H1 (cell line): ENCODE results near the gene PPP4R4. TPM values are rescaled to one million over a fixed set of nuclear protein-coding genes. Genes with fewer than 3 reads are reported as not detected.
A peak's percentile ranks its signal among the peaks of the same experiment; 100 is the strongest.

Experiments used
- CTCF ChIA-PET: fragments of 300-600 bp; sonication (Branson Sonifier 250); formaldehyde crosslinking; loops from one replicate; lab custom pipeline; 2021; ENCODE audit not compliant: partially characterized antibody; lab: Charles Lee
- POLR2A ChIA-PET: fragments of 300-600 bp; sonication (Branson Sonifier 250); formaldehyde crosslinking; loops from one replicate; lab custom pipeline; 2021; ENCODE audit warnings: inconsistent platforms; ENCODE audit not compliant: partially characterized antibody; lab: Charles Lee
- DNase-seq, 2 experiments: peaks; one replicate each; pipeline versions ENCODE4 v3.0.0 to v3.0.0-alpha.2; 2010 to 2022; ENCODE audit warnings: low spot score in 2 of 2, low read depth in 1 of 2, mixed read lengths in 1 of 2
- FAIRE-seq: peaks from 2 replicates; lab custom pipeline; 2011; peaks lifted over from hg19 to GRCh38; lab: Jason Lieb, UNC
- H2AFZ ChIP-seq: 2 replicates; pipeline ENCODE4 v1.8.1; 2012; ENCODE audit warnings: low read length, inconsistent platforms
- H2AK5ac ChIP-seq: 2 replicates; pipeline ENCODE4 v1.6.1; 2013; ENCODE audit warnings: low read depth, low read length
- H2BK120ac ChIP-seq: replicated peaks from 2 replicates; pipeline ENCODE3; 2013; ENCODE audit warnings: low read depth, low read length, inconsistent platforms
- H2BK12ac ChIP-seq: 2 replicates; pipeline ENCODE4 v1.6.1; 2013; ENCODE audit warnings: low read depth, low read length
- H2BK15ac ChIP-seq: 2 replicates; pipeline ENCODE4 v1.6.1; 2013; ENCODE audit warnings: low read length
- H2BK20ac ChIP-seq: 2 replicates; pipeline ENCODE4 v1.6.1; 2013; ENCODE audit warnings: low read length
- H2BK5ac ChIP-seq: 2 replicates; pipeline ENCODE4 v1.6.1; 2013; ENCODE audit warnings: low read depth, low read length
- H3K14ac ChIP-seq: 2 replicates; pipeline ENCODE4 v1.6.1; 2013; ENCODE audit warnings: inconsistent platforms; ENCODE audit not compliant: insufficient read length
- H3K18ac ChIP-seq: 2 replicates; pipeline ENCODE4 v1.6.1; 2013; ENCODE audit warnings: low read length; ENCODE audit errors: extremely low read depth
- H3K23ac ChIP-seq: 2 replicates; pipeline ENCODE4 v1.6.1; 2013; ENCODE audit warnings: inconsistent platforms; ENCODE audit not compliant: insufficient read length
- H3K23me2 ChIP-seq: 2 replicates; pipeline ENCODE4 v1.6.1; 2013; ENCODE audit warnings: low read depth, low read length
- H3K27ac ChIP-seq: 2 replicates; pipeline ENCODE4 v1.6.1; 2011; ENCODE audit warnings: low read depth, low read length, inconsistent platforms
- H3K27me3 ChIP-seq, 4 experiments: replicated peaks in 1 of 4; 1 replicate in 1 of 4; 2 replicates in 3 of 4; pipeline versions ENCODE4 v1.6.1 to v1.8.1; 2011 to 2013; ENCODE audit warnings: low read length in 3 of 4, mild to moderate bottlenecking in 3 of 4, inconsistent platforms in 2 of 4, mixed read lengths in 2 of 4, moderate library complexity in 1 of 4; ENCODE audit not compliant: control insufficient read depth in 3 of 4, insufficient read depth in 3 of 4; ENCODE audit errors: extremely low read depth in 1 of 4
- H3K36me3 ChIP-seq, 4 experiments: 2 replicates each; pipeline versions ENCODE4 v1.6.1 to v1.8.1; 2011 to 2013; ENCODE audit warnings: mild to moderate bottlenecking in 4 of 4, low read length in 3 of 4, moderate library complexity in 2 of 4, control low read depth in 1 of 4, inconsistent platforms in 1 of 4; ENCODE audit not compliant: insufficient read depth in 4 of 4, control insufficient read depth in 2 of 4
- H3K4ac ChIP-seq: replicated peaks from 2 replicates; pipeline ENCODE3; 2013; ENCODE audit warnings: low read length, low read depth, mixed read lengths, inconsistent platforms; ENCODE audit not compliant: insufficient read length
- H3K4me1 ChIP-seq, 4 experiments: replicated peaks in 1 of 4; 1 replicate in 1 of 4; 2 replicates in 3 of 4; pipeline versions ENCODE4 v1.6.1 to v1.8.1; 2011 to 2013; ENCODE audit warnings: low read length in 3 of 4, inconsistent platforms in 2 of 4, mixed read lengths in 1 of 4; ENCODE audit not compliant: insufficient read depth in 4 of 4, control insufficient read depth in 3 of 4
- H3K4me2 ChIP-seq, 2 experiments: 2 replicates each; pipeline versions ENCODE4 v1.6.1 to v1.8.1; 2011 to 2013; ENCODE audit warnings: low read depth in 2 of 2, low read length in 2 of 2, control low read depth in 1 of 2, inconsistent platforms in 1 of 2, mild to moderate bottlenecking in 1 of 2; ENCODE audit not compliant: insufficient read depth in 1 of 2
- H3K4me3 ChIP-seq, 4 experiments: fragments of 200-600, 300-600 bp in 1 of 4; sonication (generic), shearing (Covaris generic), sonication (Bioruptor Twin) in 1 of 4; 2 replicates each; pipeline versions ENCODE4 v1.5.1 to v1.8.1; 2011 to 2016; ENCODE audit warnings: low read length in 4 of 4, low read depth in 3 of 4, control low read depth in 2 of 4, inconsistent platforms in 2 of 4, mild to moderate bottlenecking in 2 of 4, mixed read lengths in 1 of 4, moderate library complexity in 1 of 4; ENCODE audit not compliant: insufficient read depth in 2 of 4; ENCODE audit errors: extremely low read depth in 1 of 4
- H3K56ac ChIP-seq: replicated peaks from 2 replicates; pipeline ENCODE3; 2013; ENCODE audit warnings: low read depth, mild to moderate bottlenecking, mixed read lengths, low read length, inconsistent platforms; ENCODE audit not compliant: insufficient read length
- H3K79me1 ChIP-seq: 2 replicates; pipeline ENCODE4 v1.6.1; 2013; ENCODE audit warnings: low read depth, low read length, control low read depth
- H3K79me2 ChIP-seq, 2 experiments: 2 replicates each; pipeline versions ENCODE4 v1.6.1 to v1.8.1; 2012 to 2013; ENCODE audit warnings: low read length in 2 of 2, mild to moderate bottlenecking in 2 of 2, inconsistent platforms in 1 of 2; ENCODE audit not compliant: insufficient read depth in 2 of 2, control insufficient read depth in 1 of 2
- H3K9ac ChIP-seq, 4 experiments: replicated peaks in 1 of 4; 1 replicate in 1 of 4; 2 replicates in 3 of 4; pipeline versions ENCODE4 v1.6.1 to v1.8.1; 2011 to 2013; ENCODE audit warnings: low read depth in 3 of 4, low read length in 3 of 4, control low read depth in 2 of 4, mild to moderate bottlenecking in 2 of 4, moderate library complexity in 2 of 4, inconsistent platforms in 1 of 4; ENCODE audit errors: extremely low read depth in 1 of 4
- H3K9me3 ChIP-seq, 2 experiments: 2 replicates each; pipeline versions ENCODE4 v1.6.1 to v1.8.1; 2012 to 2013; ENCODE audit warnings: mild to moderate bottlenecking in 2 of 2, moderate library complexity in 2 of 2, control low read depth in 1 of 2, inconsistent platforms in 1 of 2, low read depth in 1 of 2, low read length in 1 of 2, mixed read lengths in 1 of 2; ENCODE audit not compliant: insufficient read depth in 2 of 2
- H4K20me1 ChIP-seq, 2 experiments: replicated peaks in 1 of 2; 2 replicates each; pipeline versions ENCODE3 to v1.8.1; 2011 to 2013; ENCODE audit warnings: inconsistent platforms in 2 of 2, low read length in 2 of 2, mild to moderate bottlenecking in 1 of 2; ENCODE audit not compliant: insufficient read depth in 2 of 2, control insufficient read depth in 1 of 2
- H4K5ac ChIP-seq: 2 replicates; pipeline ENCODE4 v1.6.1; 2013; ENCODE audit warnings: low read length, low read depth, mixed read lengths, inconsistent platforms; ENCODE audit not compliant: insufficient read length
- H4K8ac ChIP-seq: 2 replicates; pipeline ENCODE4 v1.8.0; 2013; ENCODE audit warnings: mild to moderate bottlenecking, moderate library complexity, low read length, inconsistent platforms; ENCODE audit not compliant: insufficient read depth; ENCODE audit errors: extremely low read depth
- H4K91ac ChIP-seq: replicated peaks from 2 replicates; pipeline ENCODE3; 2013; ENCODE audit warnings: low read length, mixed read lengths, inconsistent platforms; ENCODE audit not compliant: insufficient read length
- ASH2L ChIP-seq: fragments of 200-600, 300-600 bp; sonication (generic); IDR thresholded peaks from one replicate; pipeline ENCODE4 v1.7.1; 2017; ENCODE audit warnings: low read length
- ATF3 ChIP-seq: IDR thresholded peaks from 2 replicates; pipeline ENCODE4 v1.6.1; 2011; ENCODE audit warnings: low read depth, mild to moderate bottlenecking, low read length; ENCODE audit not compliant: insufficient read depth
- BCL11A ChIP-seq, 2 experiments: IDR thresholded peaks; one replicate each; pipeline ENCODE4 v1.6.1; 2011; ENCODE audit warnings: low read depth in 2 of 2, low read length in 2 of 2, mild to moderate bottlenecking in 2 of 2
- GTF2F1 ChIP-seq: IDR thresholded peaks from 2 replicates; pipeline ENCODE4 v1.6.1; 2012; ENCODE audit warnings: low read depth, low read length, improper control_type of control experiment, borderline replicate concordance
- HDAC2 ChIP-seq, 2 experiments: fragments of 300-600 bp in 1 of 2; sonication (generic) in 1 of 2; IDR thresholded peaks; 2 replicates each; pipeline ENCODE4 v1.6.1; 2011 to 2012; ENCODE audit warnings: low read depth in 2 of 2, low read length in 2 of 2, mild to moderate bottlenecking in 2 of 2, moderate library complexity in 2 of 2, borderline replicate concordance in 1 of 2, inconsistent platforms in 1 of 2
- NRF1 ChIP-seq: IDR thresholded peaks from 2 replicates; pipeline ENCODE4 v1.6.1; 2011; ENCODE audit warnings: mild to moderate bottlenecking, low read depth, low read length, improper control_type of control experiment
- SAP30 ChIP-seq: fragments of 300-600 bp; sonication (generic); IDR thresholded peaks from 2 replicates; pipeline ENCODE4 v1.7.1; 2012; ENCODE audit warnings: low read length, moderate library complexity, mild to moderate bottlenecking, inconsistent platforms; ENCODE audit not compliant: insufficient read depth, insufficient replicate concordance
- SIRT6 ChIP-seq: IDR thresholded peaks from one replicate; pipeline ENCODE4 v1.7.1; 2012; ENCODE audit warnings: low read length, inconsistent platforms
- SUZ12 ChIP-seq: fragments of 200-600 bp; sonication (generic); IDR thresholded peaks from 2 replicates; pipeline ENCODE4 v1.6.1; 2012; ENCODE audit warnings: mild to moderate bottlenecking, inconsistent platforms, low read length, moderate library complexity, mixed read lengths
- WGBS, 2 experiments: shearing (Covaris generic) in 1 of 2; methylation state at CpG; one replicate each; pipeline versions ENCODE4 v1.1.6 to v1.1.7; 2013 to 2015; ENCODE audit warnings: low lambda C conversion rate in 2 of 2, mixed read lengths in 2 of 2, inconsistent platforms in 1 of 2, low coverage in 1 of 2, missing lambda C conversion rate in 1 of 2; ENCODE audit not compliant: insufficient replicate concordance in 2 of 2, insufficient coverage in 1 of 2, insufficient read length in 1 of 2; ENCODE audit errors: extremely low coverage in 1 of 2, missing lambda C conversion rate in 1 of 2; 5-methylcytosine and 5-hydroxymethylcytosine counted together
- polyA plus RNA-seq, 7 experiments: library from polyadenylated mRNA; depleted of rRNA in 3 of 7; stranded (reverse) in 5 of 7; unstranded in 2 of 7; fragments of >200 nt in 5 of 7; fragments of 200-250 nt in 2 of 7; gene quantifications; 1 replicate in 5 of 7; 2 replicates in 1 of 7; 4 replicates in 1 of 7; pipeline versions ENCODE4 v1.2.1 to v1.2.3, GENCODE V29; 2011 to 2013; ENCODE audit warnings: missing spikeins in 2 of 7, mixed read lengths in 2 of 7
- total RNA-seq: library from RNA; stranded (reverse); fragmentation: NEBNext Ultra II Directional; extraction: Animal tissue kit (Norgen Biotek cat#: 25700); gene quantifications from 2 replicates; pipeline ENCODE4 v1.2.1, GENCODE V29; 2021

PPP4R4 gene
- total and polyA plus RNA-seq, 2 of the 8 experiments (the other 6 are each of a cell fraction or from before 2014, with no cell fraction given), result 3.3 to 9.6 TPM

DNA sequence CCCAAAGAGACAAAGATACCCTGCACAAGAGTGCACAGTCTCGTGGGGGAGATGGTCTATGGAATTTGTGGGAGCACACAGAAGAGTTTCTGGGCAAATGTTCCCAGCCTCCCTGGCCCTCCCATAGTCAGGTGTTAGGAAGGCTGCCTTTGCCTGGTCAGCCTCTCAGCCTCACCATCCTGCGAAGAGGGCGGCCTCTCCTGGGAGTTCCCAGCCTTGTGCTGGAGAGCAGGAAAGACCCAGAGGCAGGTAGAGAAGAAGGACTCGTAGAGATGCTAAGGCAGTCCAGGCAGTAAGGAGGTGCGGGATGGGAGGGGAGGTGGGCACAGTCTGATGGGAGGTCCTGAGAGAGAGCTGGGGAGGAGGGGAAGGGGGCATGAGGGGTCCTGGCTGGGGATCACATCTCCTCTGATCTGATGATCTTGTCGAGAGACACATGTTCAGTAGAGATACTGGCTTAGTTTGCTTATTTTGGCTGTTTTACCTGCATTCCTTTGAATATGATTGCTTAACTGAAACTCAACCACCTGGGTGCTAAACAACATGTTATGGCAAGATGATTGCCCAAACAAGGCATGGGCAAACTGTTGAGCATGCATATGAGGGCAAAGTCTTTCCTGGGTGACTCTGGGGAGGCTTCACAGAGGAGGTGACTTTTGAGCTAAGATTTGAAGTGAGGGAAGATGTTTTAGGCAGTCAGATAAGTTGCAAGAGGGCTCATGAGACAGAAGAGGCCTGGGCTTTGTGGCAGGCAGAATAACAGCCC is 138.5 kb downstream of the PPP4R4 start:
- no peaks in the 10 kb centered on the region for H3K4me1 ChIP-seq
- no peaks in the 10 kb centered on the region for H3K79me2 ChIP-seq
- no peak overlapping the region for H3K4me3 ChIP-seq
- no peak overlapping the region for H4K8ac ChIP-seq
- H3K27ac ChIP-seq, result no peak overlapping the region
- no peak overlapping the region for H2BK12ac ChIP-seq
- H4K91ac ChIP-seq, result no peak overlapping the region
- H2BK5ac ChIP-seq, result no peak overlapping the region
- no peak overlapping the region for H3K4ac ChIP-seq
- H3K27me3 ChIP-seq, result no peaks in the 10 kb centered on the region
- no peak overlapping the region for H3K56ac ChIP-seq
- H3K36me3 ChIP-seq, result no peaks in the 10 kb centered on the region
- ChIA-PET POLR2A (no interaction called here), CTCF (interaction anchor here (1.7 kb wide), 1 partner anchor 11 kb away, joined by 4 read pairs; the partner anchor contains the start of gene SERPINA6)
- no peaks in the 10 kb centered on the region for H3K79me1 ChIP-seq
- no peak overlapping the region for H4K5ac ChIP-seq
- peaks cover 3 to 8% of the 10 kb centered on the region in 2 experiments; a peak in 2 of 4 replicates for H3K9me3 ChIP-seq
- H2BK120ac ChIP-seq, result no peak overlapping the region
- no peak overlapping the region for H3K23ac ChIP-seq
- no peaks in the 10 kb centered on the region for H3K23me2 ChIP-seq
- H2AK5ac ChIP-seq, result no peak overlapping the region
- WGBS, 2 experiments, result 83% methylated on average over 6 of the region's 6 CpGs; no CpG with 5 or more reads in 1 of the 2 experiments
- H3K14ac ChIP-seq, result no peak overlapping the region
- DNase-seq (peak in 1 of 2 experiments; percentile 28), FAIRE-seq (no peak)
- H4K20me1 ChIP-seq, result no peaks in the 10 kb centered on the region
- no peak overlapping the region for H3K18ac ChIP-seq
- no peak overlapping the region for H3K9ac ChIP-seq
- H2AFZ ChIP-seq, result no peak overlapping the region
- no peak overlapping the region for H2BK20ac ChIP-seq
- H2BK15ac ChIP-seq, result no peak overlapping the region
- H3K4me2 ChIP-seq, result no peak overlapping the region
- no peak for TF ChIP-seq HDAC2 (IDR thresholded peaks at IDR 0.05; ENCODE audit: borderline replicate concordance in 1 of 2, low read depth in 2 of 2, low read length in 2 of 2)
- TF ChIP-seq GTF2F1, result no peak
- TF ChIP-seq NRF1, result no peak
- TF ChIP-seq SAP30, result no peak
- no peak for TF ChIP-seq SUZ12
- no peak for TF ChIP-seq BCL11A (IDR thresholded peaks at IDR 0.05; ENCODE audit: low read depth in 2 of 2, low read length in 2 of 2)
- TF ChIP-seq ATF3, result no peak
- no peak for TF ChIP-seq SIRT6
- no peak for TF ChIP-seq ASH2L
